ENCODE data around the gene WDR70. TPM values are rescaled to one million over a fixed set of nuclear protein-coding genes. Genes with fewer than 3 reads are reported as not detected.
"Not testable (repeated sequence)": the region's sequence is repeated elsewhere in the genome, so short reads cannot be mapped to it uniquely, and the experiment has no call there.

WDR70 gene
- 10 to 100 TPM; 20.0 to 60.0 (median 23.0) TPM for total RNA-seq

DNA sequence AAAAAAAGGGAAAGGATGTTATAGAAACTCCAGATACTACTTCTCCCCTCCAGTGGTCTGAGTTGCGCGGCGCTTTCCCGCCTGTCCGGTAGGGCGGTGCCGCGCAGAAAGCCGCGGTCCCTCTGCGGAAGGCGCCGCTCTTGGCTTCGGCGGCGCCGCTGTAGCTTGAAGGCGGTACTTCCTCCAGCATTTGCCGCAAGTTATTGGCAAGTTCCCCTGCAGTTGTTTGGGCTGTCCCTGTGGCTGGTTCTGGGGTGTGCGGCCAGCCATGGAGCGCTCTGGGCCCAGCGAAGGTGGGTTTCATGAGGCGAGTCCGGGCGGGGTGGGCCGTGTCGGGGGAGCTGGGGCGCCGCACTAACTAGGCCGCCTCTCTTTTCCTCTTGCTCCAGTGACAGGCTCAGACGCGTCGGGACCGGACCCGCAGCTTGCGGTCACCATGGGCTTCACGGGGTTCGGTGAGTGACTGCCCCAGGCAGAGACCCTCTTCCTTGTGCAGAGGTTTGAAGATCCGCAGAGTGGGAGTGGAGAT lies at the start of gene WDR70:
WDR70 (plus strand) TSS at position 219 of the 529 bp plus-strand sequence; CDS start at position 269, 50 bp downstream.
- not testable (repeated sequence) for H3K27me3 ChIP-seq, H3K9me3 ChIP-seq, H3K4me1 ChIP-seq
- WGBS = under 1% methylated on average over 25 of the region's 39 CpGs
- H3K27ac ChIP-seq = peak within 1 kb of the TSS; percentile 68
- TF ChIP-seq POLR2A (IDR thresholded peaks at IDR 0.05) = peak in 1 of 2 donors; percentile 24
- TF ChIP-seq, protein P1, sequence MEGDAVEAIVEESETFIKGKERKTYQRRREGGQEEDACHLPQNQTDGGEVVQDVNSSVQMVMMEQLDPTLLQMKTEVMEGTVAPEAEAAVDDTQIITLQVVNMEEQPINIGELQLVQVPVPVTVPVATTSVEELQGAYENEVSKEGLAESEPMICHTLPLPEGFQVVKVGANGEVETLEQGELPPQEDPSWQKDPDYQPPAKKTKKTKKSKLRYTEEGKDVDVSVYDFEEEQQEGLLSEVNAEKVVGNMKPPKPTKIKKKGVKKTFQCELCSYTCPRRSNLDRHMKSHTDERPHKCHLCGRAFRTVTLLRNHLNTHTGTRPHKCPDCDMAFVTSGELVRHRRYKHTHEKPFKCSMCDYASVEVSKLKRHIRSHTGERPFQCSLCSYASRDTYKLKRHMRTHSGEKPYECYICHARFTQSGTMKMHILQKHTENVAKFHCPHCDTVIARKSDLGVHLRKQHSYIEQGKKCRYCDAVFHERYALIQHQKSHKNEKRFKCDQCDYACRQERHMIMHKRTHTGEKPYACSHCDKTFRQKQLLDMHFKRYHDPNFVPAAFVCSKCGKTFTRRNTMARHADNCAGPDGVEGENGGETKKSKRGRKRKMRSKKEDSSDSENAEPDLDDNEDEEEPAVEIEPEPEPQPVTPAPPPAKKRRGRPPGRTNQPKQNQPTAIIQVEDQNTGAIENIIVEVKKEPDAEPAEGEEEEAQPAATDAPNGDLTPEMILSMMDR (IDR thresholded peaks at IDR 0.05) = peak in 1 of 2 donors; percentile 57
- H3K36me3 ChIP-seq = peaks cover 22% of the 10 kb centered on the region
- DNase-seq (ENCODE audit: low spot score in 2 of 2) = peak; percentile 86 to 87
- H3K4me3 ChIP-seq = peak within 1 kb of the TSS; percentile 85

DNA sequence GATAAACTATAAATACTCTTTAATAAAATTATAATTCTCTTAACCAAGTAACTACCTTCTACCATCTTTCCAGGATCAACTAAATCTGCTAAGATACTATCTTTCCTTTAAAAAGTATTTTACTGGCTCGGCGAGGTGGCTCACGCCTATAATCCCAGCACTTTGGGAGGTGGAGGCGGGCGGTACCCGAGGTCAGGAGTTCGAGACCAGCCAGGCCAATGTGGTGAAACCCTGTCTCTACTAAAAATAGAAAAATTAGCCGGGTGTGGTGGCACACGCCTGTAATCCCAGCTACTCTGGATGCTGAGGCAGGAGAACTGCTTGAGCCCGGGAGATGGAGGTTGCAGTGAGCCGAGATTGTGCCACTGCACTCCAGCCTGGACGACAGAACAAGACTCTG lies 44.4 kb upstream of the WDR70 start:
- not testable (repeated sequence) for H3K27me3 ChIP-seq; H3K9me3 ChIP-seq; H3K4me3 ChIP-seq; DNase-seq (ENCODE audit: low spot score in 2 of 2); H3K4me1 ChIP-seq; H3K27ac ChIP-seq
- peaks cover 87% of the 10 kb centered on the region for H3K36me3 ChIP-seq
- 93% methylated on average over 12 of the region's 12 CpGs for WGBS

DNA sequence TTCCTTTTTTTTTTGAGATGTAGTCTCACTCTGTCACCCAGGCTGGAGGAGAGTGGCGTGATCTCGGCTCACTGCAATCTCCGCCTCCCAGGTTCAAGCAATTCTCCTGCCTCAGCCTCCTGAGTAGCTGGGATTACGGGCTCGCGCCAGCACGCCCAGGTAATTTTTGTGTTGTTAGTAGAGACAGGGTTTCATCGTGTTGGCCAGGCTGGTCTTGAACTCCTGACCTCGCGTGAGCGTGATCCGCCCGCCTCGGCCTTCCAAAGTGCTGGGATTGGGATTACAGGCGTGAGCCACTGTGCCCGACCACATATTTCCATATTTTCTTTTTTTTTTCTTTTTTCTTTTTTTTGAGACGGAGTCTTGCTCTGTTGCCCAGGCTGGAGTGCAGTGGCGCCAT lies 36.4 kb upstream of the WDR70 start:
- H3K4me1 ChIP-seq; H3K9me3 ChIP-seq; H3K4me3 ChIP-seq; DNase-seq (ENCODE audit: low spot score in 2 of 2); H3K27me3 ChIP-seq; H3K27ac ChIP-seq: not testable (repeated sequence)
- H3K36me3 ChIP-seq = peaks cover 93% of the 10 kb centered on the region
- 97% methylated on average over 18 of the region's 18 CpGs for WGBS

DNA sequence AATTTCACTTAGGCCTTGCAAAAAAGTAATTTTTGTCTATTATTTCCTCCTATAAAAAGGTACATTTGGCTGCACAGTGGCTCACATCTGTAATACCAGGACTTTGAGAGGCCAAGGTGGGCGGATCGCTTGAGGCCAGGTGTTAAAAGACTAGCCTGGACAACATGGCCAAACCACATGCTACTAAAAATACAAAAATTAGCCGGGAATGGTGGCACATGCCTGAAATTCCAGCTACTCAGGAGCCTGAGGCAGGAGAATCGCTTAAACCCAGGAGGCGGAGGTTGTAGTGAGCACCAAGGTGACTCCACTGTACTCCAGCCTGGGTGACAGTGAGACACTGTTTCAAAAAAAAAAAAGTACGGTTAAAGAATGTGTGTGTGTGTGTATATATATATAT lies 24.0 kb upstream of the WDR70 start:
- H3K36me3 ChIP-seq = peaks cover 82% of the 10 kb centered on the region
- WGBS = 86% methylated on average over 6 of the region's 6 CpGs

DNA sequence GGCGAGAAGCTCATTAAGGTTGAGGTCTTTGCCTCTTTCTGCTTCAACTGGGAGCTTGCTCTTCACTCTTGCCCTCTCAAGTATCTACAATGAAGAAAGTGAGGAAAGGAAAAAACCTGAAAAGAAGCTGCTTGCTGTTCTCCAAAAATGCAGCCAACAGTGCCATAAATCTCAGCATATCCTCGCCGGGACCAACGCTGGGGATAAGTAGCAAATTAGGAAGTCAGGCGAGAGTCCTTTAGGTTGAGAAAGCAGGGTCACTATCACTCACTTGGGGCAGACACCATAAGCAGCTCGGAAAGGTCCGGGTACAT lies 8.6 kb upstream of the WDR70 start:
- Histone ChIP-seq H3K4me1 (peaks cover 24% of the 10 kb centered on the region), H3K9me3 (no peaks in the 10 kb centered on the region), H3K36me3 (no peaks in the 10 kb centered on the region), H3K4me3 (peak overlapping the region; percentile 90), H3K27ac (peak overlapping the region; percentile 85), H3K27me3 (no peaks in the 10 kb centered on the region)
- under 1% methylated on average over 7 of the region's 7 CpGs for WGBS
- TF ChIP-seq EP300 (IDR thresholded peaks at IDR 0.05) = no peak
- no peak for TF ChIP-seq POLR2AphosphoS5 (IDR thresholded peaks at IDR 0.05)
- no peak for TF ChIP-seq POLR2A (IDR thresholded peaks at IDR 0.05)
- peak in 1 of 2 donors; percentile 67 for DNase-seq (ENCODE audit: low spot score in 2 of 2)

More for the DNA sequence above, 24.0 kb upstream of the WDR70 start:
- H3K27me3 ChIP-seq = no peaks in the 10 kb centered on the region
- TF ChIP-seq POLR2A (IDR thresholded peaks at IDR 0.05) (no peak), EP300 (IDR thresholded peaks at IDR 0.05) (no peak), POLR2AphosphoS5 (IDR thresholded peaks at IDR 0.05) (no peak)
- TF ChIP-seq, protein P1 (IDR thresholded peaks at IDR 0.05) = no peak
- DNase-seq (ENCODE audit: low spot score in 2 of 2) = no peak
- H3K27ac ChIP-seq = no peak overlapping the region
- no peaks in the 10 kb centered on the region for H3K4me1 ChIP-seq
- no peak overlapping the region for H3K4me3 ChIP-seq
- H3K9me3 ChIP-seq = no peaks in the 10 kb centered on the region

DNA sequence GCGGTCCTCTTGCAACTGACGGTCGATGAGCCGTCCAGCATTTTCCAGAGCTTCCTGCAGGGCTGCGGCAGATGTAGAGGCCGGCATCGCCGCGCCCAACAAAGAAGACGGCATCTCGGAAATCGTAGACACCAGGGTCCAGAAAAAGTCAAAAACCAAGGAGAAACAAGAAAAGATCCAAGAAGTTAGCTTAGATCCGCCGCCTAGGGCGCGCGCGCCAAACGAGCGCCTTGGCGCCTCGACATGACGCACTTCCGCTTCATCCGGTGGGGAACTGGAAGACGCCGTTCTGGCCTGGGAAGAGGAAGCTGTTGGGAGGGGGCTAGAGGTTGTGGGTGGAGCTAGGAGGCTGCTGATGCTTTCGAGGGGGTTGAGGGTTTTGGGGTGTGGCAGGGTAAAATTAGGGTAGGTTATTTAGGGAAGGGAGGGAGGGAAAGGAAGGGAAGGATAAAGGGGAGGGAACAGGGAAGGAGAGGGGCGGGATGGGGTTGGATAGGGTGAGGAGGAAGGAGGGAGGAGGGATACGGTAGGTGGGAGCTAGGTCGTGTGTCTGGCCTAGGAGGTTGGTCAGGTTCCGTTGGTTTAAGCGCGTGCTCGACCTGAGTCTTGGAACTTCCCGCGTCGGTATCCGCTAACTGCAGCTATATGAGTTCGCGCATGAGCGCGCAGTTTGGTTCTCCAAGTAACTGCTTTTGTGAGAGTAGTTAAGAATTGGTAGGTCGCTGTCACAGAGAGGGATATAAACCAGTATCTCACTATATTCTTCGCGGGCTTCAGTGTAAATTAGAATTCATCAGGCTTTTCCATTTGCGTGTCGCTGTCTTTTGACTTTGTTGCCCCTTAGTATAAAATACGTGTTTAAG lies 8.0 kb upstream of the WDR70 start, which contains the start of gene NUP155:
NUP155 (minus strand) TSS at position 243 of the 863 bp plus-strand sequence; CDS start at position 114, 129 bp downstream.
- Histone ChIP-seq H3K4me1 (peaks cover 21% of the 10 kb centered on the region), H3K9me3 (no peaks in the 10 kb centered on the region), H3K4me3 (peak within 1 kb of the TSS; percentile 90), H3K27me3 (no peaks in the 10 kb centered on the region), H3K27ac (peak within 1 kb of the TSS; percentile 85), H3K36me3 (no peaks in the 10 kb centered on the region)
- TF ChIP-seq POLR2A (IDR thresholded peaks at IDR 0.05) (peak in 1 of 2 donors; percentile 42), POLR2AphosphoS5 (IDR thresholded peaks at IDR 0.05) (peak; percentile 51 to 96 (median 63))
- TF ChIP-seq, protein P1 (IDR thresholded peaks at IDR 0.05) = no peak
- peak; percentile 93 to 94 for DNase-seq (ENCODE audit: low spot score in 2 of 2)
- WGBS = 1% methylated on average over 49 of the region's 49 CpGs

Data from suprapubic skin (tissue), 4 donors.